Activated T-helper 1 cell treated with anti-CD3 and anti-CD28 coated beads, Interleukin-12 subunit alpha, Interleukin-12 subunit beta, Interleukin-2, Interleukin-4 antibody, amounts not matched to agents 30 ng/mL and 10 ng/mL and 1 ng/mL, durations not matched to agents 14 hours and 24 hours and 36 hours (primary cell): ENCODE measurements around the gene TUBB4B. TPM values are rescaled to one million over a fixed set of nuclear protein-coding genes. Genes with fewer than 3 reads are reported as not detected.

Experiments
- DNase-seq: peaks from one replicate; pipeline ENCODE4 v3.0.0; 2021; ENCODE audit warnings: low spot score
- H3K27ac Mint-ChIP-seq: one replicate; pipeline ENCODE4 v1.8.0; 2021; ENCODE audit warnings: mild to moderate bottlenecking, mixed read lengths
- H3K27me3 Mint-ChIP-seq: one replicate; pipeline ENCODE4 v1.8.0; 2022; ENCODE audit warnings: mild to moderate bottlenecking, moderate library complexity, mixed read lengths; ENCODE audit not compliant: insufficient read depth
- H3K36me3 Mint-ChIP-seq: one replicate; pipeline ENCODE4 v1.8.0; 2021; ENCODE audit warnings: low read depth, mixed read lengths
- H3K4me1 Mint-ChIP-seq: one replicate; pipeline ENCODE4 v1.8.0; 2021; ENCODE audit warnings: low read depth, mixed read lengths
- H3K4me3 Mint-ChIP-seq: one replicate; pipeline ENCODE4 v1.8.0; 2021; ENCODE audit warnings: mild to moderate bottlenecking, moderate library complexity, mixed read lengths
- H3K9me3 Mint-ChIP-seq: one replicate; pipeline ENCODE4 v1.8.0; 2021; ENCODE audit warnings: mixed read lengths
- intact Hi-C: fragments of 100-400 bp; cut with micrococcal nuclease; formaldehyde crosslinking; loops from one replicate; pipeline ENCODE4 v1.15.1; 2024
- total RNA-seq: library from RNA; stranded (reverse); gene quantifications from 2 replicates; pipeline ENCODE4 v1.2.3, GENCODE V29; 2022

TUBB4B gene
- total RNA-seq, 1 donor from 2014 or later: 277 TPM

DNA sequence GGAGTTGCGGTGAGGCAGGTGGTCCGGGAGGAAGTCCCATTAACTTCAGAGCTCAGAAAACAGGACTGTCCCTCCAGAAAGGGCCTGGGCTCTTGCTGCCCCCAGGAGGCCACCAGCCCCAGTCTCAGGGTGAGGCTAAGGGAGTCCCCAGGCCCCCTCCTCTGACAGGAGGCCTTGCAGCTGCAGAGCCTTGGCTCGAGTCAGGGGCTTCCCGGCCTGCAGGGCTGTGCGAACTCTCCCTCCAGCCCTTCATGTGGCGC lies 6.8 kb downstream of the TUBB4B start:
- H3K9me3 Mint-ChIP-seq: no peaks in the 10 kb centered on the region
- intact Hi-C loops: no loop called here
- peaks cover 15% of the 10 kb centered on the region for H3K4me1 Mint-ChIP-seq
- H3K27me3 Mint-ChIP-seq: no peaks in the 10 kb centered on the region
- H3K36me3 Mint-ChIP-seq: peaks cover 12% of the 10 kb centered on the region
- no peak overlapping the region for H3K4me3 Mint-ChIP-seq
- no peak for DNase-seq
- no peak overlapping the region for H3K27ac Mint-ChIP-seq

DNA sequence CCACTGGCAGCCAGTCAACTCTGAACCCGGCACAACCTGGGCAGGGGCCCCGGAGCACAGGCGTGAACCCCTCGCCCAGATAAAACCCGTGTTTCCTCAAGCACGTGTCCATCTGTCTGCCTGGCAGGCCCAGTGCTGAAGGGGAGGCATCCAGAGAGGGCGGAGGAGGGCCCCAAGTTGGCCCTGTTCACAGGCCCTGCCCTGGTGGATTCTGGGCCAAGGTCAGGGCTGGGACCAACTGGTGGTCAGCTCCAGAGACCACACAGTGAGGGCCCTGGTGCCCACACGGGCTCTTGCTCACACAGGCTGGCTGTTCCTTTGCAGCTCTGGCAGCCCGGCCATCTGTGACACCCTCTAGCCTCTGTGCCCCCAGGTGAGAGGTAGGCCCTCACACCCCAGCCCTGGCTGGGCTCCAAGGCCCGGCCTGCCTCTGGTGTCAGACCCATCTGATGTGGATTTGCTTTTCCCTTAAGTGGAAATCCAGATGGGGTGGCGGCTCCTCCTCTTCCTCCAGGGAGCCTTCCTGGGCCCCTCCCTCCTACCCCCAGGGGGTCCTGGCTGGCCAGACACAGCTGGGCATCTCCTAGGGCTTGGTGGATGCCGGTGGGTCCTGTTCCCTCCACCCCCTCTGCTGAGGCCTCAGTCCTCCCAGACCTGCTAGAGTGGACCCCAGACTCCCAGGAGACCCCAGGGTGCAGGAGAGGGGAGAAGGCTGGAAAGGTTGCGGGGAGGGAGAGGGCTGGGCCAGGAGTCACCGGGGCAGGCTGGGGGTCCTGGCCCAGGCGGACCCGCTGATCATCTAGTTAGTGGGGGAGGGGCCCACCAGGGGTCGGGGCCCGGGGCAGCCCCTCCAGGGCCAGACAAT lies 9.5 kb downstream of the TUBB4B start:
- no peak overlapping the region for H3K27ac Mint-ChIP-seq
- peaks cover 5% of the 10 kb centered on the region for H3K4me1 Mint-ChIP-seq
- intact Hi-C loops: no loop called here
- H3K4me3 Mint-ChIP-seq: no peak overlapping the region
- H3K27me3 Mint-ChIP-seq: peaks cover 2% of the 10 kb centered on the region
- no peaks in the 10 kb centered on the region for H3K9me3 Mint-ChIP-seq
- H3K36me3 Mint-ChIP-seq: no peaks in the 10 kb centered on the region
- DNase-seq: no peak

DNA sequence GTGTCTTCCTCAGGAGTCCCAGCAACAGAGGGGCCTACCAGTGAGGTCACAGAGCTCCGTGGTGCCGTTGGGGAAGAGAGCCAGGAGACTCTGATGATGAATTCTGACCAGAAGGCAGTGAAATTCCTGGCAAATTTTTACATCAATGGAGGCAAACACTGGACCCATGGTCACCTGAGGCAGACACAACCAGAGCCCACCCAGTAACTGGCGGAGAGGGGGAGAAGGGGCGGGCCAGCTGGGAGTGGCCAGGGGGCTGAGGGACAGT lies 10.0 kb downstream of the TUBB4B start, which contains the start of gene STPG3:
Gene STPG3 (plus strand): TSS at position 93 of the 268 bp plus-strand sequence. CDS start 1 bp downstream, at position 94.
- H3K4me1 Mint-ChIP-seq: peaks cover 5% of the 10 kb centered on the region
- intact Hi-C loops: no loop called here
- no peaks in the 10 kb centered on the region for H3K36me3 Mint-ChIP-seq
- H3K27me3 Mint-ChIP-seq: peaks cover 2% of the 10 kb centered on the region
- no peak within 1 kb of the TSS for H3K27ac Mint-ChIP-seq
- no peak for DNase-seq
- H3K4me3 Mint-ChIP-seq: no peak within 1 kb of the TSS
- no peaks in the 10 kb centered on the region for H3K9me3 Mint-ChIP-seq

- peaks cover 2% of the 10 kb centered on the region for H3K27me3 Mint-ChIP-seq
- peaks cover 5% of the 10 kb centered on the region for H3K4me1 Mint-ChIP-seq
- intact Hi-C loops: no loop called here
- H3K36me3 Mint-ChIP-seq: no peaks in the 10 kb centered on the region
- no peaks in the 10 kb centered on the region for H3K9me3 Mint-ChIP-seq
- no peak overlapping the region for H3K4me3 Mint-ChIP-seq
- H3K27ac Mint-ChIP-seq: no peak overlapping the region
- DNase-seq: no peak
These were observed 10.6 kb downstream of the TUBB4B start for GRCh38 chr9:137251490-137252268.

GRCh38 chr9:137252555-137253506 lies 11.7 kb downstream of the TUBB4B start:
- peaks cover 2% of the 10 kb centered on the region for H3K27me3 Mint-ChIP-seq
- no peaks in the 10 kb centered on the region for H3K36me3 Mint-ChIP-seq
- H3K4me3 Mint-ChIP-seq: no peak overlapping the region
- no peak for DNase-seq
- H3K27ac Mint-ChIP-seq: no peak overlapping the region
- peaks cover 5% of the 10 kb centered on the region for H3K4me1 Mint-ChIP-seq
- no peaks in the 10 kb centered on the region for H3K9me3 Mint-ChIP-seq
- intact Hi-C loops: no loop called here

GRCh38 chr9:137253717-137254623 lies 12.9 kb downstream of the TUBB4B start:
- Mint-ChIP-seq H3K27ac (peak overlapping the region; percentile 87), H3K4me1 (peaks cover 5% of the 10 kb centered on the region), H3K36me3 (peaks cover 3% of the 10 kb centered on the region), H3K27me3 (peaks cover 2% of the 10 kb centered on the region), H3K9me3 (no peaks in the 10 kb centered on the region), H3K4me3 (peak overlapping the region; percentile 87)
- intact Hi-C loops: no loop called here
- no peak for DNase-seq

DNA sequence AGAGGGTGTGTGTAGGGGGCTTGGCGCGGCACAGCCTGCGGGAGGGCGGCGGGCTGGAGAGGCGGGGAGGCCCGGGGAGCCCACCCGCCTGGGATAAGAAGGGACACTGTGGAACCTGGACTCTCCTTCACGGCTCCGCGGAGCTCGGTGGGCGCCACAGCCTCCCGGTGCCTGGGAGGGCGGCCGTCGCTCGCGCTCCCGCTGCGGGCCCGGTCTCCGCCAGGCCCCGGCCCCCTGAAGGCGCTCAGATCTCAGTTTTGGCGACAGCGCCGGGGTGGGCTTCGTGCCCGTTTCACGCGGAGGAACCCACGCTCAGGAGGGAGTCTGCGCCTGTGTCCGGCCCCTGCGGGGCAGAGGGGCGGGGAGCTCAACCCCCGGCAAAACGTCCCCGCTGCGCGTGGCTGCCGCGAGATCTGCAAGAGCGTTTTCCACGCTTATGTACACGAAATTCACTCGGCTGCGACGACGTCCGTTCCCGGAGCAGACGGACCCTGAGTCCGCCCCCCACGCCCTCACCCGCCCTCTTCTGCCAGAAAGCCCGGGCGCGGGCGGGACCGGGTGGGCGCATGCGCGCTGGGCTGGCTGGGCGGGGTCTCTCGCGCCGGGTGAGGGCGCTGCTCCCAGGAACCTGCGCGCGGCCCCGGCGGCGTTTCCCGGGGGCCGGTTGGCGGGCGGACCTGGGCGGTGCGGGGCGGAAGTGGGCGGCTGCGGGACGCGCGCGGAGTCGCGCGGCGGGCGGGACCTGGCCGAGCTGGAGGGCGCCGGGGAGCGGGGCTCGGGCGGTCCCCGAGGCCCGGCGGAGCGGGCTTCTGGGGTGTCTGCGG lies 13.7 kb downstream of the TUBB4B start, which contains the start of gene NELFB:
Gene NELFB (plus strand): TSS at position 704 of the 824 bp plus-strand sequence.
- Mint-ChIP-seq H3K4me1 (peaks cover 5% of the 10 kb centered on the region), H3K27ac (peak within 1 kb of the TSS; percentile 87), H3K27me3 (peaks cover 2% of the 10 kb centered on the region), H3K9me3 (no peaks in the 10 kb centered on the region), H3K4me3 (peak within 1 kb of the TSS; percentile 90), H3K36me3 (peaks cover 7% of the 10 kb centered on the region)
- intact Hi-C loops: loop anchor here (1.0 kb wide), 6 partner anchors 14 to 296 kb away; partner anchors contain the start of genes ANAPC2, MRPL41, NDOR1 and SSNA1
- DNase-seq: peak; percentile 97

DNA sequence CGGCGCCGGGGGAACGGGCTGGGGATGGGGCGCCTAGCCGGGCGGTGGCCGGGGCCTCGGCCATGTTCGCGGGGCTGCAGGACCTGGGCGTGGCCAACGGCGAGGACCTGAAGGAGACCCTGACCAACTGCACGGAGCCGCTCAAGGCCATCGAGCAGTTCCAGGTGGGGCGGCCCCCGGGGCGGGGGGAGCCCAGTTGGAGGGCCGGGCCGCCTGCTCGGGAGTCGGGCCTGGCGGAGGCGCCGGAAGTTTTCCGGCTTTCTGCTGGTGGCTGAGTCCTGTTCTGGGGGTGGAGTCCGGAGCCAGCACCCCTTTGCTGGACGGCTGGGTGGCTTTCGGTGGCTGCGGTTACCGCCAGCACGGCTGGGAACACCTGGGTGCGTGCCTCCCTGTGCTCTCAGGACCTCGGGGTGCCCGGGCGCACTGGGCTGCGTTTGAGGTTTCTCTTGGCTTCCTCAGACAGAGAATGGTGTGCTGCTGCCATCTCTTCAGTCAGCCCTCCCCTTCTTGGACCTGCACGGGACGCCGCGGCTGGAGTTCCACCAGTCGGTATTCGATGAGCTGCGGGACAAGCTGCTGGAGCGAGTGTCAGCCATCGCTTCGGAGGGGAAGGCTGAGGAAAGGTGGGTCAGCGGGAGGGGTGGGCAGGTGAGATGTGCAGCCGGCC lies 14.5 kb downstream of the TUBB4B start:
- no peak for DNase-seq
- intact Hi-C loops: loop anchor here (1.0 kb wide), 6 partner anchors 14 to 296 kb away; partner anchors contain the start of genes ANAPC2, MRPL41, NDOR1 and SSNA1
- Mint-ChIP-seq H3K27ac (peak overlapping the region; percentile 70), H3K4me3 (peak overlapping the region; percentile 90), H3K27me3 (peaks cover 2% of the 10 kb centered on the region), H3K36me3 (peaks cover 7% of the 10 kb centered on the region), H3K4me1 (peaks cover 5% of the 10 kb centered on the region), H3K9me3 (no peaks in the 10 kb centered on the region)

DNA sequence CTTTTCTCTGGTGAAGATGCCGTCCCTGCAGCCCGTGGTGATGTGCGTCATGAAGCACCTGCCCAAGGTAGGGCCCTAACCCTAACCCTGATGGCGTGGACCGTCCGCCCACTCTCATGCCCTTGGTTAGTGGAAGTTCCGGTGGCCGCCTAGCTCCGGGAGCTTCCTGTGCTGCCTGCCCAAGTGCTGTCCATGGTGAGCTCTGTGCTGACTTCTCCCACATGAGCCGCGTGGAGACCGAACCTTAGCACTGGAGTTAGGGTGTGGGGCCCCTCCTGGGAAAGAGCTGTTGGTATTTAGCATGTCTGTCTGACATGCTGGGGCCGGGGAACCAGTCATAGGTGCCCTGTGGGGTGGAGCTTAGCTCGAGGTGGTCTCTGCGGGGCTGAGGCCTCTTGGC lies 15.3 kb downstream of the TUBB4B start:
- peak overlapping the region; percentile 90 for H3K4me3 Mint-ChIP-seq
- intact Hi-C loops: no loop called here
- peaks cover 5% of the 10 kb centered on the region for H3K4me1 Mint-ChIP-seq
- H3K36me3 Mint-ChIP-seq: peaks cover 7% of the 10 kb centered on the region
- no peak overlapping the region for H3K27ac Mint-ChIP-seq
- DNase-seq: no peak
- peaks cover 2% of the 10 kb centered on the region for H3K27me3 Mint-ChIP-seq
- no peaks in the 10 kb centered on the region for H3K9me3 Mint-ChIP-seq

- H3K27me3 Mint-ChIP-seq: peaks cover 2% of the 10 kb centered on the region
- peak overlapping the region; percentile 71 for H3K27ac Mint-ChIP-seq
- intact Hi-C loops: no loop called here
- H3K4me1 Mint-ChIP-seq: peaks cover 5% of the 10 kb centered on the region
- DNase-seq: no peak
- peak overlapping the region; percentile 90 for H3K4me3 Mint-ChIP-seq
- H3K36me3 Mint-ChIP-seq: peaks cover 11% of the 10 kb centered on the region
- no peaks in the 10 kb centered on the region for H3K9me3 Mint-ChIP-seq
These were observed 15.8 kb downstream of the TUBB4B start for GRCh38 chr9:137256856-137257255.
